LNCAP (cell line): ENCODE measurements around the gene C1QTNF12.

Experiments used
- TF ChIP-seq, protein P1 (sequence below): fragments of 450-650 bp; IDR thresholded peaks from 2 replicates; pipeline ENCODE4 v1.5.1; 2017; ENCODE audit warnings: mild to moderate bottlenecking

C1QTNF12 gene

GRCh38 chr1:1230656-1231399, 15.7 kb downstream of the C1QTNF12 start:
- TF ChIP-seq, protein P1, sequence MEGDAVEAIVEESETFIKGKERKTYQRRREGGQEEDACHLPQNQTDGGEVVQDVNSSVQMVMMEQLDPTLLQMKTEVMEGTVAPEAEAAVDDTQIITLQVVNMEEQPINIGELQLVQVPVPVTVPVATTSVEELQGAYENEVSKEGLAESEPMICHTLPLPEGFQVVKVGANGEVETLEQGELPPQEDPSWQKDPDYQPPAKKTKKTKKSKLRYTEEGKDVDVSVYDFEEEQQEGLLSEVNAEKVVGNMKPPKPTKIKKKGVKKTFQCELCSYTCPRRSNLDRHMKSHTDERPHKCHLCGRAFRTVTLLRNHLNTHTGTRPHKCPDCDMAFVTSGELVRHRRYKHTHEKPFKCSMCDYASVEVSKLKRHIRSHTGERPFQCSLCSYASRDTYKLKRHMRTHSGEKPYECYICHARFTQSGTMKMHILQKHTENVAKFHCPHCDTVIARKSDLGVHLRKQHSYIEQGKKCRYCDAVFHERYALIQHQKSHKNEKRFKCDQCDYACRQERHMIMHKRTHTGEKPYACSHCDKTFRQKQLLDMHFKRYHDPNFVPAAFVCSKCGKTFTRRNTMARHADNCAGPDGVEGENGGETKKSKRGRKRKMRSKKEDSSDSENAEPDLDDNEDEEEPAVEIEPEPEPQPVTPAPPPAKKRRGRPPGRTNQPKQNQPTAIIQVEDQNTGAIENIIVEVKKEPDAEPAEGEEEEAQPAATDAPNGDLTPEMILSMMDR: 0 out of 2 replicates have a peak, but pooled peaks have one; percentile 17

- TF ChIP-seq, protein P1: no peak
These were observed 16.8 kb downstream of the C1QTNF12 start for GRCh38 chr1:1229770-1230169.

- TF ChIP-seq, protein P1: no peak
These were observed 17.8 kb downstream of the C1QTNF12 start for GRCh38 chr1:1228596-1229321.

DNA sequence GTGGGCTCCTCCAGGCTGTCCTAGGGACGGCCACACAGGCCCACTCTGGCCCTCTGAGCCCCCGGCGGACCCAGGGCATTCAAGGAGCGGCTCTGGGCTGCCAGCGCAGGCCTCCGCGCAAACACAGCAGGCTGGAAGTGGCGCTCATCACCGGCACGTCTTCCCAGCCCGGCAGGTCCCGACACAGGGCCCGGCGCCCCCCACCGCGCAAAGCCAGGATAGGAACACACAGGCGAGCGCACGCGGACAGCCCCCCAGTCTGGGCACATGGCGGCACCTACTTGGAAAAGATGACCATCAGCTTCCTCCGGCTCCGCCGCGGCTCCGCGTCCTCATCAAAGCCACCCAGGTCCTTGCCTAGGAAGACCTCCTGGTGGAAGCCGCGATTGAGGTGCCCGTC, 18.3 kb downstream of the C1QTNF12 start:
- TF ChIP-seq, protein P1: no peak

DNA sequence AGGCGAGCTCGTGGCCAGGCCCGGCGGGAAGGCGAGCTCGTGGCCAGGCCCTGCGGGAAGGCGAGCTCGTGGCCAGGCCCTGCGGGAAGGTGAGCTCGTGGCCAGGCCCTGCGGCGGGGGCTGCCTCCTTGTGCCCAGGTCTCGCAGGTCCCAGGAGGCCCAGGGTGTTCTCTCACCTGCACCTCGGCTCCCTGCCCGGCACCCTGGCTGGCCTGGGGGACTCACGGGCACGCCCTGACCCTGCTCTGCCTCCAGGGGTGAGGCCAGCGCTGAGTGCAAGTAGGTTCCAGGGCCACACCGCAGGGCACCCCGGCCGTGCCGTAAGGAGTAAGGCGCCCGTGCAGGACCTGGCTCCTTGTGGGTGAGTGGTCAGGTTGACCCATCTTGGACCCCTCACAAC, 19.1 kb downstream of the C1QTNF12 start:
- TF ChIP-seq, protein P1: no peak

DNA sequence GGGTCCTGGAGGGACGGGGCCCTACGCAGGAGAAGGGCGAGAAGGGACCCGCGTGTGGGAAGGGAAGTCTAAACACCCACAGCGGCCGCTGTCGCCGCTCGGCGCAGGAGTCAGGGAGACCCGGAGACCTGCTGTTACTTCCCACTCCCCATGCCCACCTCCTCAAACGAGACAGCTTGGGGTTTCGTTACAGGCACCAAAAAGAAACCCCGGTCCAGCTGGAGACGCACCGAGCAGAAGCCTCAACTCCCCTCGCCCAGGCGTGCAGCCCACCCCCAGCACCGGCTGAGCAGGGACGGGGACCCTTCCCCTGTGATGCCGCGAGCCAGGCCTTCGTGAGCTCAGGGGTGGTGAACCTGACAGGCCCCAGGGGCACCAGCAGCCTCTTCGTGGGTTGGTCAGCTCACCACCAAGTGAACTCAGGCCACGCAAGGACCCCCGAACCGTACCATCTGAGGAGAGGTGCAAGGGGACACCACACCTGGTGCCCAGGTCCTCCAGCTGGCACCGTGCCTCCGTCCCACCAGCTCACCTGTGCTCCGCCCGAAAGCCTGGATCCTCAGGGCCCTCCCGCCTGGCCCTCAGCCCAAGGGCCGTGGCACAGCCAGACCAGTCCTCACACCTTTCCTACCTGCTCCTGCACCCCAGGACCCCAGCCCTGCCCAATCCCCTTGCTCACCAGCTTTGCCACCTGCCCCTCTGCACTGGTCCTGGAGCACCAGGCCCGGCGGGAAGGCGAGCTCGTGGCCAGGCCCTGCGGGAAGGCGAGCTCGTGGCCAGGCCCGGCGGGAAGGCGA, 19.8 kb downstream of the C1QTNF12 start:
- TF ChIP-seq, protein P1: no peak

GRCh38 chr1:1225913-1226312, 20.6 kb downstream of the C1QTNF12 start:
- TF ChIP-seq, protein P1: no peak
